Measurements from ENCODE around the gene PAK5. TPM values are rescaled to one million over a fixed set of nuclear protein-coding genes. Genes with fewer than 3 reads are reported as not detected.

The PAK5 gene
- total and polyA plus RNA-seq, 2 donors (not counting 1 experiment from before 2014, with no cell fraction given), result not detected

DNA sequence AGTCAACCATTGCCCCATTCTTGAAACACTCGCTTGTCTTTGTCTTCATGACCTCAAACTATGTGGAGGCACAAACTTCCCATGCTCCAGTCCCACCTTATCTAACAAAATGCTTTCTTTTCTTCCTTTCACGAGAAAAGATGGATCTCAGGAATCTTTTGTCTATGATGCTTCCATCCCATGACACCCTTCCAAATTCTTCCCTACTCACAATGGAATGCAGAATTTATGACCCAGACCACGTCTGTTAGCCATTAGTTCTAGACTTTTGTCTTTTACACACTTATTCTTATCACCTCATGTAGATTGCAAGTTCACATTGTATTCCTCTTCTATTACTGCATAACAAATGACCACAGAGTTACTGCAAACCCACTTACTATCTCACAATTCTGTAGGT lies 348.7 kb downstream of the PAK5 start:
- H3K9me3 Mint-ChIP-seq (ENCODE audit: insufficient read depth), result no peaks in the 10 kb centered on the region
- H3K36me3 ChIP-seq (replicated peaks in 1 of 2; ENCODE audit: control extremely low read depth in 1 of 2, control insufficient read depth in 1 of 2, extremely low read depth in 1 of 2, insufficient read depth in 2 of 2, low read length in 1 of 2), result no peaks in the 10 kb centered on the region
- no peak overlapping the region for H3K9ac ChIP-seq (ENCODE audit: low read length)
- peaks cover 0 to 4% (median 0%) of the 10 kb centered on the region in 4 experiments for H3K27me3 ChIP-seq (replicated peaks in 1 of 4; ENCODE audit: control extremely low read depth in 1 of 4, control insufficient read depth in 3 of 4, insufficient read depth in 4 of 4, low read length in 3 of 4)
- no peak overlapping the region for H3K4me3 Mint-ChIP-seq
- H3K27ac Mint-ChIP-seq, result no peak overlapping the region
- H3K79me2 ChIP-seq (ENCODE audit: control insufficient read depth, insufficient read depth, low read length), result no peaks in the 10 kb centered on the region
- CTCF ChIA-PET, result no interaction called here
- H3K27ac ChIP-seq (ENCODE audit: low read length in 2 of 2), result no peak overlapping the region
- no peak for DNase-seq
- peaks cover 11% of the 10 kb centered on the region for H3K27me3 Mint-ChIP-seq
- no peaks in the 10 kb centered on the region for H4K20me1 ChIP-seq (ENCODE audit: control insufficient read depth, insufficient read depth, low read length, poor library complexity, severe bottlenecking)
- TF ChIP-seq EZH2 (IDR thresholded peaks at IDR 0.05; ENCODE audit: borderline replicate concordance, insufficient read depth, low read depth, low read length, poor library complexity, severe bottlenecking), result no peak
- no peak overlapping the region for H3K4me3 ChIP-seq (ENCODE audit: control extremely low read depth in 1 of 5, extremely low read depth in 1 of 5, insufficient read depth in 1 of 5, low read depth in 2 of 5, low read length in 4 of 5)
- H3K4me2 ChIP-seq (replicated peaks; ENCODE audit: low read depth, low read length, poor library complexity, severe bottlenecking), result no peak overlapping the region
- POLR2A ChIA-PET, result no interaction called here
- WGBS (ENCODE audit: insufficient coverage), result 94% methylated on average over 3 of the region's 3 CpGs
- H3K9me3 ChIP-seq (ENCODE audit: control extremely low read depth in 1 of 3, control insufficient read depth in 2 of 3, insufficient read depth in 1 of 3, low read length in 2 of 3), result no peaks in the 10 kb centered on the region
- intact Hi-C loops (cut with micrococcal nuclease), result no loop called here
- H3K4me1 ChIP-seq (ENCODE audit: control insufficient read depth in 2 of 2, insufficient read depth in 2 of 2, low read length in 2 of 2), result no peaks in the 10 kb centered on the region
- no peak overlapping the region for H2AFZ ChIP-seq (ENCODE audit: insufficient read depth, low read depth, low read length, poor library complexity, severe bottlenecking)
- no peak for ATAC-seq (ENCODE audit: low read depth)
- no peaks in the 10 kb centered on the region for H3K4me1 Mint-ChIP-seq

DNA sequence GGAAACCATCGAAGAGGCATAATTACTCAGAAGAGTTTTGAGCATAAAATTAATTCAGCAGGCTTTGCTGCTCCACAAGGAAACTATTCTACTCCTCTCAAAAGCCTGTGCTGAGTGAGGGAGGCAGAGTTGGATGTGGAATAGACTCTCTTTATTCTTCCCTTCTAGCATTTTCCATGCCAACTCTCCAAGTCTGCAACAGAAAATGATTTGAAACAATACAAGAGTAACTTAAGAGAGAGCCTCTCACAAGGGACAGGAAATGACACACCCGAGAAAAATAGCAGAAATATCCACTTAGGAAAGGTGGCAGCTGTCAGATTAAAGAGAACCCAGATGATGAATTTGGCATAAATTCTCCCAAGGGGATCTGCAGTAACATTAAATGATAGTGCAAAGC lies 350.8 kb downstream of the PAK5 start:
- no peak overlapping the region for H3K27ac Mint-ChIP-seq
- no peak for DNase-seq
- Histone ChIP-seq H3K9ac (ENCODE audit: low read length) (no peak overlapping the region), H3K27ac (ENCODE audit: low read length in 2 of 2) (no peak overlapping the region), H2AFZ (ENCODE audit: insufficient read depth, low read depth, low read length, poor library complexity, severe bottlenecking) (no peak overlapping the region), H3K4me3 (ENCODE audit: control extremely low read depth in 1 of 5, extremely low read depth in 1 of 5, insufficient read depth in 1 of 5, low read depth in 2 of 5, low read length in 4 of 5) (no peak overlapping the region), H4K20me1 (ENCODE audit: control insufficient read depth, insufficient read depth, low read length, poor library complexity, severe bottlenecking) (no peaks in the 10 kb centered on the region), H3K4me2 (replicated peaks; ENCODE audit: low read depth, low read length, poor library complexity, severe bottlenecking) (no peak overlapping the region), H3K79me2 (ENCODE audit: control insufficient read depth, insufficient read depth, low read length) (no peaks in the 10 kb centered on the region), H3K9me3 (ENCODE audit: control extremely low read depth in 1 of 3, control insufficient read depth in 2 of 3, insufficient read depth in 1 of 3, low read length in 2 of 3) (no peaks in the 10 kb centered on the region), H3K27me3 (replicated peaks in 1 of 4; ENCODE audit: control extremely low read depth in 1 of 4, control insufficient read depth in 3 of 4, insufficient read depth in 4 of 4, low read length in 3 of 4) (no peaks in the 10 kb centered on the region), H3K36me3 (replicated peaks in 1 of 2; ENCODE audit: control extremely low read depth in 1 of 2, control insufficient read depth in 1 of 2, extremely low read depth in 1 of 2, insufficient read depth in 2 of 2, low read length in 1 of 2) (no peaks in the 10 kb centered on the region), H3K4me1 (ENCODE audit: control insufficient read depth in 2 of 2, insufficient read depth in 2 of 2, low read length in 2 of 2) (no peaks in the 10 kb centered on the region)
- ATAC-seq (ENCODE audit: low read depth), result no peak
- peaks cover under 1% of the 10 kb centered on the region for H3K4me1 Mint-ChIP-seq
- CTCF ChIA-PET, result no interaction called here
- no peak for TF ChIP-seq EZH2 (IDR thresholded peaks at IDR 0.05; ENCODE audit: borderline replicate concordance, insufficient read depth, low read depth, low read length, poor library complexity, severe bottlenecking)
- 0% methylated on average over 1 of the region's 2 CpGs for WGBS (ENCODE audit: insufficient coverage)
- H3K9me3 Mint-ChIP-seq (ENCODE audit: insufficient read depth), result no peaks in the 10 kb centered on the region
- POLR2A ChIA-PET, result no interaction called here
- intact Hi-C loops (cut with micrococcal nuclease), result no loop called here
- H3K27me3 Mint-ChIP-seq, result peaks cover 7% of the 10 kb centered on the region
- H3K4me3 Mint-ChIP-seq, result no peak overlapping the region

Other genes starting within 250 kb of the PAK5 start
- 2.7 and 3.0 TPM in 2 replicates for gene ANKEF1, start 195.9 kb upstream of the PAK5 start, total RNA-seq
- gene ANKEF1, start 195.9 kb upstream of the PAK5 start, polyA plus RNA-seq, result 1.1 and 1.2 TPM in 2 replicates

Measured in B cell (primary cell).